CD4-positive, alpha-beta T cell (primary cell): ENCODE results near the gene SRD5A1. TPM values are rescaled to one million over a fixed set of nuclear protein-coding genes. Genes with fewer than 3 reads are reported as not detected.

Experiments used
- ATAC-seq: fragments of 200-7000 bp; cut with Tn5 transposase; one replicate; pipeline ENCODE4 v1.10.0; 2022; ENCODE audit warnings: mild to moderate bottlenecking; ENCODE audit not compliant: poor library complexity
- CTCF ChIA-PET: fragments of 350-600 bp; sonication (Branson Sonifier 250); formaldehyde crosslinking; loops from one replicate; lab custom pipeline; 2021; ENCODE audit warnings: antibody characterized with exemption, inconsistent platforms; lab: Charles Lee
- POLR2A ChIA-PET: fragments of 350-600 bp; sonication (Branson Sonifier 250); formaldehyde crosslinking; loops from one replicate; lab custom pipeline; 2021; ENCODE audit warnings: antibody characterized with exemption, inconsistent platforms; lab: Charles Lee
- DNase-seq, 14 experiments: peaks; one replicate each; pipeline ENCODE4 v3.0.0-alpha.2; 2013 to 2020; ENCODE audit warnings: mixed read lengths in 2 of 14
- H3K27ac ChIP-seq, 2 donors: one replicate each; pipeline versions ENCODE4 v1.5.1 to v1.7.0; 2013; ENCODE audit warnings: low read length in 2 of 2, low read depth in 1 of 2, mild to moderate bottlenecking in 1 of 2
- H3K27me3 ChIP-seq, 2 experiments: 1 replicate in 1 of 2; 2 replicates in 1 of 2; pipeline versions ENCODE4 v1.6.1 to v1.7.0; 2013; ENCODE audit warnings: low read length in 2 of 2, control low read depth in 1 of 2, mild to moderate bottlenecking in 1 of 2, moderate library complexity in 1 of 2; ENCODE audit not compliant: insufficient read depth in 2 of 2, control insufficient read depth in 1 of 2
- H3K36me3 ChIP-seq: one replicate; pipeline ENCODE4 v1.6.1; 2013; ENCODE audit warnings: low read length, control low read depth; ENCODE audit not compliant: insufficient read depth
- H3K4me1 ChIP-seq: one replicate; pipeline ENCODE4 v1.6.1; 2013; ENCODE audit warnings: low read length, control low read depth; ENCODE audit not compliant: insufficient read depth
- H3K4me3 ChIP-seq: one replicate; pipeline ENCODE4 v1.5.1; 2013; ENCODE audit warnings: mild to moderate bottlenecking, low read length, moderate library complexity
- H3K9me3 ChIP-seq, 2 experiments: 1 replicate in 1 of 2; 2 replicates in 1 of 2; pipeline versions ENCODE4 v1.6.1 to v1.7.0; 2013; ENCODE audit warnings: low read length in 2 of 2, mild to moderate bottlenecking in 2 of 2, control low read depth in 1 of 2, moderate library complexity in 1 of 2; ENCODE audit not compliant: control insufficient read depth in 1 of 2, insufficient read depth in 1 of 2
- H3K27ac Mint-ChIP-seq: one replicate; pipeline ENCODE4 v1.8.0; 2020; ENCODE audit warnings: mixed read lengths
- H3K27me3 Mint-ChIP-seq: one replicate; pipeline ENCODE4 v1.8.0; 2021; ENCODE audit warnings: mixed read lengths
- H3K36me3 Mint-ChIP-seq: one replicate; pipeline ENCODE4 v1.8.0; 2021; ENCODE audit warnings: low read depth, mixed read lengths
- H3K4me1 Mint-ChIP-seq: one replicate; pipeline ENCODE4 v1.8.0; 2021; ENCODE audit warnings: low read depth, mixed read lengths
- H3K4me3 Mint-ChIP-seq: one replicate; pipeline ENCODE4 v1.8.0; 2020; ENCODE audit warnings: mild to moderate bottlenecking, mixed read lengths
- H3K9me3 Mint-ChIP-seq: one replicate; pipeline ENCODE4 v1.8.0; 2020; ENCODE audit warnings: mixed read lengths
- CTCF ChIP-seq: fragments of 200-600 bp; IDR thresholded peaks from one replicate; pipeline ENCODE4 v1.8.0; 2022; ENCODE audit warnings: antibody characterized with exemption, mild to moderate bottlenecking
- intact Hi-C, 2 experiments: fragments of 100-400 bp; cut with DNase I in 1 of 2; cut with micrococcal nuclease in 1 of 2; formaldehyde crosslinking; loops; one replicate each; pipeline versions ENCODE4 v1.15.1 to v1.9.0; 2023 to 2025; cut with DNase I, micrococcal nuclease
- total RNA-seq, 174 experiments: library from RNA in 2 of 174; stranded (reverse) in 2 of 174; gene quantifications; one replicate each; pipeline ENCODE4 v1.2.3 and lab custom pipeline; 2021 to 2026

Gene SRD5A1
- total RNA-seq, 2 experiments from 2014 or later = 2.3 to 3.0 TPM

- Mint-ChIP-seq H3K36me3 (peaks cover 53% of the 10 kb centered on the region), H3K4me1 (peaks cover 56% of the 10 kb centered on the region), H3K27ac (peak overlapping the region; percentile 93), H3K27me3 (no peaks in the 10 kb centered on the region), H3K4me3 (peak overlapping the region; percentile 90), H3K9me3 (no peaks in the 10 kb centered on the region)
- TF ChIP-seq CTCF = no peak
- no peak for ATAC-seq
- Histone ChIP-seq H3K4me1 (peaks cover 33% of the 10 kb centered on the region), H3K27me3 (no peaks in the 10 kb centered on the region), H3K4me3 (peak overlapping the region; percentile 87), H3K36me3 (peaks cover 27% of the 10 kb centered on the region), H3K27ac (peak overlapping the region; percentile 30 to 62), H3K9me3 (no peaks in the 10 kb centered on the region)
- ChIA-PET CTCF (interaction anchor here (1.1 to 2.1 kb wide), 2 partner anchors 79 to 113 kb away, joined by 5 to 13 read pairs; no protein-coding TSS in a partner anchor), POLR2A (interaction anchor here (0.8 to 2.6 kb wide), 10 partner anchors 80 to 1218 kb away, joined by 3 to 32 read pairs (median 10); partner anchors contain the start of genes ICE1, MED10 and TENT4A)
- peak in 2 of 14 experiments; percentile 2 to 19 for DNase-seq
- intact Hi-C loops = loop anchor here (5.0 to 10.0 kb wide), 4 partner anchors 255 to 1242 kb away; partner anchors contain the start of genes ICE1 (in 1 of the 2) and MED10 (in 1 of the 2)
These were observed 834 bp upstream of the SRD5A1 start for GRCh38 chr5:6632324-6632887.

GRCh38 chr5:6633469-6634245, 417 bp downstream of the SRD5A1 start:
- no peaks in the 10 kb centered on the region for H3K27me3 Mint-ChIP-seq
- H3K4me1 Mint-ChIP-seq = peaks cover 47% of the 10 kb centered on the region
- POLR2A ChIA-PET = interaction anchor here (0.7 to 2.6 kb wide), 12 partner anchors 78 to 1217 kb away, joined by 3 to 32 read pairs (median 7); partner anchors contain the start of genes ICE1, MED10 and TENT4A
- intact Hi-C loops = loop anchor here (1.0 to 10.0 kb wide), 7 partner anchors 80 to 1241 kb away; partner anchors contain the start of genes TENT4A (in 2 of the 2), ICE1 (in 1 of the 2) and MED10 (in 1 of the 2)
- no peak for TF ChIP-seq CTCF
- Histone ChIP-seq H3K27me3 (no peaks in the 10 kb centered on the region), H3K9me3 (no peaks in the 10 kb centered on the region), H3K27ac (peak overlapping the region in 1 of 2 donors; percentile 62), H3K36me3 (peaks cover 18% of the 10 kb centered on the region), H3K4me3 (peak overlapping the region; percentile 87), H3K4me1 (peaks cover 33% of the 10 kb centered on the region)
- H3K4me3 Mint-ChIP-seq = peak overlapping the region; percentile 90
- H3K27ac Mint-ChIP-seq = peak overlapping the region; percentile 93
- DNase-seq (peak in 3 of 14 experiments; percentile 9 to 16 (median 14)), ATAC-seq (peak; percentile 51)
- CTCF ChIA-PET = interaction anchor here (1.1 to 2.1 kb wide), 2 partner anchors 78 to 112 kb away, joined by 5 to 13 read pairs; no protein-coding TSS in a partner anchor
- no peaks in the 10 kb centered on the region for H3K9me3 Mint-ChIP-seq
- H3K36me3 Mint-ChIP-seq = peaks cover 45% of the 10 kb centered on the region

GRCh38 chr5:6634306-6634705, 1.1 kb downstream of the SRD5A1 start:
- H3K36me3 Mint-ChIP-seq = peaks cover 38% of the 10 kb centered on the region
- peak overlapping the region; percentile 87 for H3K4me3 ChIP-seq
- H3K9me3 ChIP-seq = no peaks in the 10 kb centered on the region
- peak in 1 of 14 experiments; percentile 23 for DNase-seq
- H3K27ac ChIP-seq = no peak overlapping the region
- TF ChIP-seq CTCF = no peak
- peak overlapping the region; percentile 74 for H3K27ac Mint-ChIP-seq
- H3K4me1 ChIP-seq = peaks cover 33% of the 10 kb centered on the region
- peaks cover 41% of the 10 kb centered on the region for H3K4me1 Mint-ChIP-seq
- no peaks in the 10 kb centered on the region for H3K27me3 Mint-ChIP-seq
- H3K4me3 Mint-ChIP-seq = peak overlapping the region; percentile 90
- intact Hi-C loops = loop anchor here (2.0 to 10.0 kb wide), 5 partner anchors 110 to 1240 kb away; partner anchors contain the start of genes ICE1 (in 1 of the 2) and MED10 (in 1 of the 2)
- peaks cover 14% of the 10 kb centered on the region for H3K36me3 ChIP-seq
- ChIA-PET CTCF (no interaction called here), POLR2A (no interaction called here)
- H3K9me3 Mint-ChIP-seq = no peaks in the 10 kb centered on the region
- no peak for ATAC-seq
- no peaks in the 10 kb centered on the region for H3K27me3 ChIP-seq
